Common myeloid progenitor, CD34-positive (primary cell): ENCODE data around the gene GALNT2.
A peak's percentile ranks its signal among the peaks of the same experiment; 100 is the strongest.

ENCODE experiments used
- CTCF ChIA-PET: fragments of 350-600 bp; sonication (Branson Sonifier 250); formaldehyde crosslinking; loops from one replicate; lab custom pipeline; 2021; ENCODE audit warnings: antibody characterized with exemption; lab: Charles Lee
- POLR2A ChIA-PET: fragments of 350-600 bp; sonication (Branson Sonifier 250); formaldehyde crosslinking; loops from one replicate; lab custom pipeline; 2021; ENCODE audit warnings: antibody characterized with exemption; lab: Charles Lee
- DNase-seq, 3 donors: peaks; one replicate each; pipeline versions ENCODE4 v3.0.0 to v3.0.0-alpha.2; 2013
- H3K27ac ChIP-seq, 2 experiments: 1 replicate in 1 of 2; 2 replicates in 1 of 2; pipeline ENCODE4 v1.7.0; 2013; ENCODE audit warnings: inconsistent platforms in 2 of 2, low read length in 2 of 2, mild to moderate bottlenecking in 2 of 2, low read depth in 1 of 2, moderate library complexity in 1 of 2; ENCODE audit not compliant: severe bottlenecking in 2 of 2, insufficient read depth in 1 of 2, poor library complexity in 1 of 2
- H3K27me3 ChIP-seq, 5 experiments: replicated peaks in 2 of 5; 1 replicate in 3 of 5; 2 replicates in 2 of 5; pipeline versions ENCODE4 v1.6.1 to v1.7.0; 2013; ENCODE audit warnings: low read length in 4 of 5, mild to moderate bottlenecking in 2 of 5, moderate library complexity in 2 of 5, inconsistent platforms in 1 of 5; ENCODE audit not compliant: insufficient read depth in 5 of 5, control insufficient read depth in 4 of 5
- H3K36me3 ChIP-seq, 4 experiments: 1 replicate in 2 of 4; 2 replicates in 2 of 4; pipeline versions ENCODE4 v1.6.1 to v1.7.0; 2013; ENCODE audit warnings: low read length in 3 of 4, control low read depth in 1 of 4, mild to moderate bottlenecking in 1 of 4; ENCODE audit not compliant: control insufficient read depth in 4 of 4, insufficient read depth in 4 of 4
- H3K4me1 ChIP-seq, 4 experiments: 1 replicate in 3 of 4; 2 replicates in 1 of 4; pipeline versions ENCODE4 v1.6.1 to v1.7.1; 2013; ENCODE audit warnings: low read length in 3 of 4, mild to moderate bottlenecking in 3 of 4, control low read depth in 1 of 4, inconsistent platforms in 1 of 4, moderate library complexity in 1 of 4; ENCODE audit not compliant: control insufficient read depth in 4 of 4, insufficient read depth in 4 of 4; ENCODE audit errors: control extremely low read depth in 1 of 4
- H3K4me3 ChIP-seq, 7 experiments: 1 replicate in 4 of 7; 2 replicates in 3 of 7; pipeline versions ENCODE4 v1.5.1 to v1.7.0; 2013; ENCODE audit warnings: mild to moderate bottlenecking in 7 of 7, low read length in 6 of 7, moderate library complexity in 6 of 7, inconsistent platforms in 2 of 7, low read depth in 2 of 7, control low read depth in 1 of 7; ENCODE audit not compliant: insufficient read depth in 4 of 7, control insufficient read depth in 1 of 7; ENCODE audit errors: extremely low read depth in 1 of 7
- H3K9me3 ChIP-seq, 5 experiments: 1 replicate in 4 of 5; 2 replicates in 1 of 5; pipeline versions ENCODE4 v1.6.1 to v1.7.1; 2013; ENCODE audit warnings: low read length in 4 of 5, mild to moderate bottlenecking in 2 of 5, inconsistent platforms in 1 of 5, low read depth in 1 of 5, moderate library complexity in 1 of 5; ENCODE audit not compliant: control insufficient read depth in 4 of 5, insufficient read depth in 2 of 5; ENCODE audit errors: control extremely low read depth in 1 of 5
- WGBS: methylation state at CpG from one replicate; pipeline ENCODE4 v1.1.5; 2013; ENCODE audit not compliant: insufficient coverage; 5-methylcytosine and 5-hydroxymethylcytosine counted together

GALNT2 gene

GRCh38 chr1:230120921-230121381, 53.9 kb downstream of the GALNT2 start:
- H3K27ac ChIP-seq: no peak overlapping the region
- no peaks in the 10 kb centered on the region for H3K9me3 ChIP-seq
- 92% methylated on average over 9 of the region's 9 CpGs for WGBS
- no peak overlapping the region for H3K4me3 ChIP-seq
- peaks cover 7 to 39% (median 29%) of the 10 kb centered on the region in 4 experiments for H3K4me1 ChIP-seq
- POLR2A ChIA-PET: no interaction called here
- peaks cover 0 to 14% (median 5%) of the 10 kb centered on the region in 4 experiments for H3K36me3 ChIP-seq
- no peak for DNase-seq
- CTCF ChIA-PET: interaction anchor here (1.1 to 2.0 kb wide), 5 partner anchors 9 to 33 kb away, joined by 3 to 8 read pairs (median 4); no protein-coding TSS in a partner anchor
- H3K27me3 ChIP-seq: no peaks in the 10 kb centered on the region

GRCh38 chr1:230121950-230122349, 54.9 kb downstream of the GALNT2 start:
- Histone ChIP-seq H3K4me3 (no peak overlapping the region), H3K4me1 (peaks cover 12 to 49% (median 38%) of the 10 kb centered on the region in 4 experiments), H3K27ac (no peak overlapping the region), H3K27me3 (no peaks in the 10 kb centered on the region), H3K36me3 (peaks cover 0 to 9% (median 5%) of the 10 kb centered on the region in 4 experiments), H3K9me3 (no peaks in the 10 kb centered on the region)
- ChIA-PET CTCF (interaction anchor here (1.0 to 2.2 kb wide), 7 partner anchors 9 to 460 kb away, joined by 3 to 9 read pairs (median 4); no protein-coding TSS in a partner anchor), POLR2A (interaction anchor here (0.7 kb wide), 1 partner anchor 8 kb away, joined by 4 read pairs; no protein-coding TSS in a partner anchor)
- 100% methylated on average over 2 of the region's 4 CpGs for WGBS
- DNase-seq: no peak

- CTCF ChIA-PET: interaction anchor here (1.0 to 2.4 kb wide), 10 partner anchors 9 to 461 kb away, joined by 3 to 9 read pairs (median 4); no protein-coding TSS in a partner anchor
- peaks cover 12 to 53% (median 45%) of the 10 kb centered on the region in 4 experiments for H3K4me1 ChIP-seq
- H3K27ac ChIP-seq: no peak overlapping the region
- H3K4me3 ChIP-seq: no peak overlapping the region
- DNase-seq: no peak
- H3K27me3 ChIP-seq: no peaks in the 10 kb centered on the region
- H3K36me3 ChIP-seq: peaks cover 0 to 7% (median 5%) of the 10 kb centered on the region in 4 experiments
- H3K9me3 ChIP-seq: no peaks in the 10 kb centered on the region
- WGBS: 93% methylated on average over 10 of the region's 16 CpGs
- POLR2A ChIA-PET: interaction anchor here (0.7 kb wide), 1 partner anchor 9 kb away, joined by 4 read pairs; no protein-coding TSS in a partner anchor
These were observed 55.6 kb downstream of the GALNT2 start for GRCh38 chr1:230122366-230123279.

- no peak overlapping the region for H3K4me3 ChIP-seq
- peak in 2 of 3 donors; percentile 63 to 70 for DNase-seq
- H3K27ac ChIP-seq: peak overlapping the region in 1 of 2 experiments; percentile 17
- H3K36me3 ChIP-seq: peaks cover 0 to 7% (median 5%) of the 10 kb centered on the region in 4 experiments
- ChIA-PET POLR2A (no interaction called here), CTCF (interaction anchor here (1.0 to 2.4 kb wide), 5 partner anchors 10 to 24 kb away, joined by 3 to 9 read pairs (median 4); no protein-coding TSS in a partner anchor)
- H3K9me3 ChIP-seq: no peaks in the 10 kb centered on the region
- H3K4me1 ChIP-seq: peaks cover 12 to 61% (median 53%) of the 10 kb centered on the region in 4 experiments
- WGBS: 78% methylated on average over 9 of the region's 13 CpGs
- H3K27me3 ChIP-seq: no peaks in the 10 kb centered on the region
These were observed 56.5 kb downstream of the GALNT2 start for GRCh38 chr1:230123280-230124185.

- Histone ChIP-seq H3K27ac (peak overlapping the region in 1 of 2 experiments; percentile 17), H3K36me3 (peaks cover 0 to 7% (median 5%) of the 10 kb centered on the region in 4 experiments), H3K4me1 (peaks cover 12 to 65% (median 56%) of the 10 kb centered on the region in 4 experiments), H3K9me3 (no peaks in the 10 kb centered on the region), H3K27me3 (no peaks in the 10 kb centered on the region), H3K4me3 (no peak overlapping the region)
- DNase-seq: peak in 2 of 3 donors; percentile 38 to 48
- 95% methylated on average over 8 of the region's 9 CpGs for WGBS
- ChIA-PET CTCF (interaction anchor here (1.6 to 2.4 kb wide), 2 partner anchors 9 to 13 kb away, joined by 6 to 7 read pairs; no protein-coding TSS in a partner anchor), POLR2A (no interaction called here)
These were observed 57.4 kb downstream of the GALNT2 start for GRCh38 chr1:230124186-230125128.
